Measurements from ENCODE around the gene TAB3. TPM values are rescaled to one million over a fixed set of nuclear protein-coding genes. Genes with fewer than 3 reads are reported as not detected.

The TAB3 gene
- total RNA-seq, 1 donor from 2014 or later = 26.4 TPM

Other genes with a start within 250 kb of the TAB3 start
- 3.8 and 5.5 TPM in 2 replicates for gene GK, start 235.8 kb downstream of the TAB3 start, total RNA-seq
- not detected in 2 replicates for gene FTHL17, start 182.8 kb upstream of the TAB3 start, total RNA-seq

Data from myocyte (in vitro differentiated cells).